Motor neuron (in vitro differentiated cells): ENCODE results near the gene ARHGAP42. TPM values are rescaled to one million over a fixed set of nuclear protein-coding genes. Genes with fewer than 3 reads are reported as not detected.

Experiments used
- ATAC-seq, 8 experiments: fragments of 200-7000 bp; cut with Tn5 transposase; replicated peaks in 6 of 8; 2 replicates each; pipeline ENCODE4 v1.8.0; 2021; ENCODE audit warnings: mild to moderate bottlenecking in 8 of 8, moderate library complexity in 8 of 8
- H3K27ac ChIP-seq, 2 donors: fragments of 250-450 bp; sonication (Bioruptor Pico); 2 replicates each; pipeline ENCODE4 v1.9.0; 2021; ENCODE audit warnings: antibody characterized with exemption in 2 of 2, mild to moderate bottlenecking in 2 of 2, moderate library complexity in 1 of 2
- H3K4me1 ChIP-seq, 2 donors: fragments of 250-450 bp; sonication (Bioruptor Pico); replicated peaks in 1 of 2; 2 replicates each; pipeline ENCODE4 v1.6.1; 2021; ENCODE audit warnings: antibody characterized with exemption in 2 of 2, mild to moderate bottlenecking in 2 of 2, moderate library complexity in 1 of 2
- H3K4me3 ChIP-seq, 5 donors: fragments of 250-450 bp; sonication (Bioruptor Pico); 2 replicates each; pipeline ENCODE4 v1.9.0; 2021; ENCODE audit warnings: antibody characterized with exemption in 5 of 5, mild to moderate bottlenecking in 5 of 5, moderate library complexity in 4 of 5
- WGBS, 10 experiments: fragments of 450-650 bp; shearing (Covaris generic); methylation state at CpG; one replicate each; pipeline ENCODE4 v1.0.0; 2022; 5-methylcytosine and 5-hydroxymethylcytosine counted together
- in situ Hi-C, 9 experiments: fragments of 400-800 bp; cut with MboI; loops; one replicate each; pipeline ENCODE4 v1.15.0; 2021; ENCODE audit warnings: low sequenced_read_pairs in 9 of 9, low pct_unique_long_range_greater_than_20kb in 2 of 9; ENCODE audit not compliant: unreplicated experiment in 9 of 9
- total RNA-seq, 8 experiments: library from RNA; unstranded; fragments of 300-600 nt; gene quantifications; 2 replicates each; pipeline versions ENCODE4 v1.2.3 to v1.2.4, GENCODE V29; 2022

The ARHGAP42 gene
- total RNA-seq, 8 experiments from 2014 or later: 2.7 to 29.7 (median 10.0) TPM

GRCh38 chr11:100801225-100801999 is 114.3 kb downstream of the ARHGAP42 start:
- H3K27ac ChIP-seq: no peak overlapping the region
- no peak for ATAC-seq
- in situ Hi-C loops: no loop called here
- WGBS, 10 experiments: 83 to 100% (median 89%) methylated on average over 1 to 3 of the region's 3 CpGs
- no peaks in the 10 kb centered on the region for H3K4me1 ChIP-seq
- H3K4me3 ChIP-seq: no peak overlapping the region

- 80 to 100% (median 86%) methylated on average over 1 of the region's 1 CpG; no CpG with 5 or more reads in 3 of the 10 experiments for WGBS, 10 experiments
- Histone ChIP-seq H3K4me3 (no peak overlapping the region), H3K4me1 (peaks cover 7 to 11% of the 10 kb centered on the region in 2 donors), H3K27ac (no peak overlapping the region)
- ATAC-seq: peak in 3 of 8 experiments; percentile 61 to 87 (median 81)
- in situ Hi-C loops: no loop called here
Observed at GRCh38 chr11:100805506-100806199, 118.6 kb downstream of the ARHGAP42 start.

DNA sequence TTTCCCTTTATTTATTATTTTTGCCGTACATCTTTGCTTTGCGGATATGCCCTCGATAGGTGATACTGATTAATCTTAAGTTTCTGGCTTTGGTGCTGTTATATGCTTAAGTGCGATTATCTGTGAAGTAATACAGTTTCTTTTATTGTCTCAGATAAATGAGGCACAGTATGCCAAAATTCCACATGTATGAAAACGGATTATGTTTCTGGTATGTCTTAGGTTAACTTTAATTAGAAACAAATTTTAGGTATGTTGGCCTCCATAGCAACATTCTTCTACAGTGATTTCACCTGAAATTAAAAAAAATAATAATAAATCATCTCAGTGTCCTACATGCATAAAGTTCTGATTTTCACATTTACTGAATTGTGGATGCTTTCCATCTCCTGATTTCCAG is 119.2 kb downstream of the ARHGAP42 start:
- in situ Hi-C loops: no loop called here
- H3K4me3 ChIP-seq: no peak overlapping the region
- H3K27ac ChIP-seq: no peak overlapping the region
- WGBS, 10 experiments: 84 to 100% (median 98%) methylated on average over 1 to 5 of the region's 5 CpGs
- ATAC-seq: no peak
- H3K4me1 ChIP-seq: peaks cover 7 to 11% of the 10 kb centered on the region in 2 donors

- in situ Hi-C loops: no loop called here
- Histone ChIP-seq H3K4me1 (peaks cover 7 to 11% of the 10 kb centered on the region in 2 donors), H3K27ac (no peak overlapping the region), H3K4me3 (no peak overlapping the region)
- peak in 7 of 8 experiments; percentile 20 to 60 (median 44) for ATAC-seq
- WGBS, 10 experiments: 72 to 100% (median 86%) methylated on average over 2 to 3 of the region's 3 CpGs; no CpG with 5 or more reads in 1 of the 10 experiments
Observed at GRCh38 chr11:100808904-100809491, 121.9 kb downstream of the ARHGAP42 start.

DNA sequence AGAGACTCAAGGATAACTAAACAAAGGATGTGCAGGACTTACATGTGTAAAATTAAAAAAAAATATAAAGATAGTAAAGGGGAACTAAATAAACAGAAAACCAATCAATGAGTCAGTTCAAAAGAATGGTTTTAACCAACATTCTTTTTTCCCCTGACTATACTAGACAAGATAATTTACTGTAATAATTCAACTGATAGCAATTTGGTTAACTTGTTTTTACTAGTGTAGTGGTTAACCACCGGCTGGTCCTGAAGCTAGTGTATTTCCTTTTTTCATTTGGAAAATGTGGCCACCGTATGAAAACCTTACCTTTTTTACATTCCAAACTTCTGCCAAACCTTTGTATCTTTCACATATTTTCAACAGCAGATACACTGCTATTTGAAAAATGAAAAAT is 123.1 kb downstream of the ARHGAP42 start:
- Histone ChIP-seq H3K4me1 (peaks cover 7 to 11% of the 10 kb centered on the region in 2 donors), H3K27ac (no peak overlapping the region), H3K4me3 (no peak overlapping the region)
- WGBS, 10 experiments: 36 to 100% (median 95%) methylated on average over 1 to 2 of the region's 2 CpGs
- ATAC-seq: no peak
- in situ Hi-C loops: no loop called here

DNA sequence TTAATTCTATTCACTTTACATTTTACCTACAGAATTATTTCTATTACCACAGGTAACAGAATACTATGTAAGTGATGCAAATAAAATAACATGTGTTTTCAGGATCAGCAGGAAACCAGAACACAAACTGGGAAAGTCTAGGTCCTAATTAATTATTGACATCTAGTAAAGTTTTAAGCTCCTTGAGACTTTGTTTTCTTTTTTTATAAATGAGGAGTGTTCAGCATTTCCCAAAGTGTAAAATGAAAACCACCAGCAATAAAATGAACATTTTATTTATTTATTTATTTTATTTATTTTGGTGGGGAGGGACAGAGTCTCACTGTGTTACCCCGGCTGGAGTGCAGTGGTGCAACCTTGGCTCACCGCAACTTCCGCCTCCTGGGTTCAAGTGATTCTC is 123.6 kb downstream of the ARHGAP42 start:
- peaks cover 7 to 11% of the 10 kb centered on the region in 2 donors for H3K4me1 ChIP-seq
- H3K27ac ChIP-seq: no peak overlapping the region
- ATAC-seq: no peak
- in situ Hi-C loops: no loop called here
- no peak overlapping the region for H3K4me3 ChIP-seq
- WGBS, 10 experiments: 94 to 100% (median 100%) methylated on average over 1 to 3 of the region's 3 CpGs; no CpG with 5 or more reads in 6 of the 10 experiments

DNA sequence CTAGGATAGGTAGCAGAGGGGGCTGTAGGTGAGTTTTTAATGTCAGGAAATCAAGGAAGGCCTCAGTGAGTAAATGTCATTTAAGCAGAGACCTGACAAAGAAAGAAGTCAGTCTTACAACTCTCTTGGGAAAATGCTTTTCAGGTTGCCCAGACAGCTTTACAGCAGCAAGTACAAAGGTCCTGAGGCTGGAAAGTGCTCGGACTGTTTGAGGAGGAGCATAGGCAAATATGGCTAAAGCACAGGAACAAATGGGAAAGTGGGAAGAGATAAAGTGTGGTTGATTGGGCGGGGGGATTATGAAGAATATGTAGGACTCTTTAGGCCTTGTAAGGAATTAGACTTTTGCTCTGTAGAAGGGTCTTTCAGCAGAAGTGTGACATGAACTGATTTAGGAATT is 125.4 kb downstream of the ARHGAP42 start:
- in situ Hi-C loops: no loop called here
- no peak for ATAC-seq
- Histone ChIP-seq H3K4me1 (peaks cover 7 to 11% of the 10 kb centered on the region in 2 donors), H3K4me3 (no peak overlapping the region), H3K27ac (no peak overlapping the region)
- WGBS, 10 experiments: 76 to 100% (median 93%) methylated on average over 1 to 2 of the region's 2 CpGs; no CpG with 5 or more reads in 2 of the 10 experiments

DNA sequence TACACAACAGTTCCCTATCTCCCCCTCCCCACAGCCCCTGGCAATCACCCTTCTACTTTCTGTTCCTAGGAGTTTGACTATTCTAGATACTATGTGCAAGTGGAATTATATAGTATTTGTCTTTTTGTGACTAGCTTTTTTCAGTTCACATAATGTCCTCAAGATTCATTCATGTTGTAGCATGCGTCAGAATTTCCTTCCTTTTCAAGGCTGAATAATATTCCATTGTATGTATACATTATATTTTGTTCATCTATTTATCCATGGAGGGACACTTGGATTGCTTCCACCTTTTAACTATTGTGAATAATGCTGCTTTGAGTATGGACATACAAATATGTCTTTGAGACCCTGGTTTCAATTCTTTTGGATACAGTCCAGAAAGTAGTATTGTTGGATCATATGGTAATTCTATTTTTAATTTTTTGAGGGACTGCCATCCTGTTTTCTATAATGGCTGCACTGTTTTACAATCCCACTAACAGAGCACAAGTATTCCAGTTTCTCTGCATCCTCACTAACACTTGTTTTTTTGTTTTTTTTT is 128.8 kb downstream of the ARHGAP42 start:
- in situ Hi-C loops: no loop called here
- Histone ChIP-seq H3K4me1 (no peaks in the 10 kb centered on the region), H3K27ac (no peak overlapping the region), H3K4me3 (no peak overlapping the region)
- ATAC-seq: no peak
- whole genome bisulfite sequencing, 10 experiments: 89 to 100% (median 100%) methylated on average over 1 of the region's 1 CpG; no CpG with 5 or more reads in 6 of the 10 experiments

DNA sequence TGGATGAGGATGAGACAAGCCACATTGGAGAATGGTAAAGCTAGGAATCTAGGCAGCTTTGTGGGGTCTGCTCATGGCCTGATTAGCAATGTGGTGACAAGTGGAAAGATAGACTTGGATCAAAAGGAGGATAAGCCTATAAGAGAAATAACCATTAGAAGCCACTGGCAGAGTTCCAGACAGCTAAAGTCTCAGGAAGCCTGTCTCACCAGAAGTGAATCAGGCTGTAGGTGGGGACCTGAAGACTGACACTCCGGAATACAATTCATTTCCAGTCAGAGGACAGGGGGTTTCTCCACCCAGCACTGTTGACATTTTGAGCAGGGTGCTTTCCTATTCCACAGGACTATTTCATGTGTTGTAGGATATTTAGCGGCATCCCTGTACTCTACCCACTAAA is 129.7 kb downstream of the ARHGAP42 start:
- Histone ChIP-seq H3K4me1 (peaks cover 0 to 3% of the 10 kb centered on the region in 2 donors), H3K4me3 (no peak overlapping the region), H3K27ac (no peak overlapping the region)
- peak in 2 of 8 experiments; percentile 38 to 82 for ATAC-seq
- in situ Hi-C loops: no loop called here
- 83 to 100% (median 100%) methylated on average over 1 of the region's 2 CpGs; no CpG with 5 or more reads in 4 of the 10 experiments for WGBS, 10 experiments

- Histone ChIP-seq H3K4me3 (no peak overlapping the region), H3K4me1 (peaks cover 0 to 3% of the 10 kb centered on the region in 2 donors)
- in situ Hi-C loops: no loop called here
Observed at GRCh38 chr11:100817620-100818019, 130.5 kb downstream of the ARHGAP42 start.

GRCh38 chr11:100820621-100821020 is 133.5 kb downstream of the ARHGAP42 start:
- in situ Hi-C loops: no loop called here
- peaks cover 1 to 16% of the 10 kb centered on the region in 2 donors for H3K4me1 ChIP-seq
- H3K4me3 ChIP-seq: no peak overlapping the region
- 84 to 100% (median 92%) methylated on average over 3 to 4 of the region's 4 CpGs for WGBS, 10 experiments
- no peak overlapping the region for H3K27ac ChIP-seq
- no peak for ATAC-seq

More at GRCh38 chr11:100817620-100818019, 130.5 kb downstream of the ARHGAP42 start:
- H3K27ac ChIP-seq: no peak overlapping the region
- no peak for ATAC-seq
- WGBS, 10 experiments: 70 to 100% (median 90%) methylated on average over 1 to 2 of the region's 2 CpGs; no CpG with 5 or more reads in 1 of the 10 experiments

DNA sequence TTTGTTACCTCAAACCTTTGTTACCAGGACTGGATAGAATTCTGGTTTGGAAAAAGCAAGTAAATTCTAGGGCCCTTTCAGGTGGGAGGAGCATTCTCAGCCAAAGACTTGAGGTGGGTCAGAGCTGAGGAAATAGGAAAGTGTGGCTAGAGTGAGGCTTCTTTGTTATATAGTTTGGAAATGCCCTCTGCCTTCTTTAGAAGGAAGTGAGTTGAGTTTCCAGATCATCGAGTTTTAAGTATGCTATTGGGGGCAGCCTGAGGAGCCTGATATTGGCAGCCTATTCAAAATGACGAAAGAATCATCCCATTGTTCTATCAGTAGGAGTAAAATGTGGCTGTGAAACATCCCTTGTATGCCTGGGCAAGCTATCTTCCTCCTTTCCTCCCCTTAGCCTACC is 134.1 kb downstream of the ARHGAP42 start:
- in situ Hi-C loops: no loop called here
- ATAC-seq: no peak
- Histone ChIP-seq H3K27ac (no peak overlapping the region), H3K4me3 (no peak overlapping the region), H3K4me1 (peaks cover 6 to 19% of the 10 kb centered on the region in 2 donors)
- WGBS, 10 experiments: 26 to 100% (median 40%) methylated on average over 1 to 2 of the region's 2 CpGs; no CpG with 5 or more reads in 3 of the 10 experiments

GRCh38 chr11:100823360-100823759 is 136.3 kb downstream of the ARHGAP42 start:
- WGBS, 10 experiments: 0 to 80% (median 68%) methylated on average over 1 of the region's 1 CpG; no CpG with 5 or more reads in 2 of the 10 experiments
- ATAC-seq: peak in 2 of 8 experiments; percentile 5 to 21
- Histone ChIP-seq H3K4me3 (no peak overlapping the region), H3K4me1 (peaks cover 13 to 29% of the 10 kb centered on the region in 2 donors), H3K27ac (no peak overlapping the region)
- in situ Hi-C loops: no loop called here
